Esophagus squamous epithelium (tissue), 4 donors: ENCODE results near the gene KCNK5.

Source experiments
- POLR2A ChIP-seq, 4 donors: fragments of 450-650 bp; IDR thresholded peaks; one replicate each; pipeline ENCODE4 v1.6.1; 2017; ENCODE audit warnings: antibody characterized with exemption in 4 of 4, mild to moderate bottlenecking in 4 of 4, moderate library complexity in 3 of 4
- TF ChIP-seq, protein P1 (sequence below), 6 experiments: fragments of 450-650 bp in 4 of 6; fragments of 200-600 bp in 2 of 6; sonication (generic) in 2 of 6; IDR thresholded peaks; one replicate each; pipeline ENCODE4 v1.5.1; 2016 to 2019; ENCODE audit warnings: antibody characterized with exemption in 6 of 6, mild to moderate bottlenecking in 4 of 6, moderate library complexity in 4 of 6

DNA sequence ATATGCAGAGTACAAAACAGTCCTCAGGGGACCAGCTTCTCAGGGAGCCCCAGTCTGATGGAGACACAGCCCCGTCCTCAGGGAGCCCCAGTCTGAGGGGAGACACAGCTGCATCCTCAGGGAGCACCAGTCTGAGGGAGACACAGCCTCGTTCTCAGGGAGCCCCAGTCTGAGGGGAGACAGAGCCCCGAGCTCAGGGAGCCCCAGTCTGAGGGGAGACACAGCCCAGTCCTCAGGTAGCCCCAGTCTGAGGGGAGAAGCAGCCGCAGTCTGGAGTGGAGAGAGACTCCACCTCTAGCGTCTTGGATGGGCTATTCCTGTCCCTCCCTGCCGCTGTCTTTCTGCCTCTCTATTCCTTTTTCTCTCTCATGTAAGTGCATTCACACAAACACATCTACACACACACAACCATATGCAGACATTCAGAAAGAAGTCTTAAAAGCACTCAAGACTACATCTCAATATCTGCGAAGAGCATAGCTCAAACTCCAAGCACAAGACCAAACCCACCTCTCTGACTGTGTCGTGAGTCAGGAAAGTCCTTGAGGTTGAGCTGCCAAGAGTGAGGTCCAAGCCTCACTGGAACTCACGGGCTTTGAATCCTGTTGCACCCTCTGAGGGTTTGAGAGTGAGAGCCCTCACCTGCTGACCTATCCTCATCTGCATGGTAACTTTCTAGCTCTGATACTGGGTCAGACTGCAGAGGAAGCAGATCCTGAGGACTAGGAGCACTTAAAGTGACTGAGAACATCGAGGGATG is 61.2 kb downstream of the KCNK5 start:
- no peak for TF ChIP-seq POLR2A (IDR thresholded peaks at IDR 0.05)
- TF ChIP-seq, protein P1, sequence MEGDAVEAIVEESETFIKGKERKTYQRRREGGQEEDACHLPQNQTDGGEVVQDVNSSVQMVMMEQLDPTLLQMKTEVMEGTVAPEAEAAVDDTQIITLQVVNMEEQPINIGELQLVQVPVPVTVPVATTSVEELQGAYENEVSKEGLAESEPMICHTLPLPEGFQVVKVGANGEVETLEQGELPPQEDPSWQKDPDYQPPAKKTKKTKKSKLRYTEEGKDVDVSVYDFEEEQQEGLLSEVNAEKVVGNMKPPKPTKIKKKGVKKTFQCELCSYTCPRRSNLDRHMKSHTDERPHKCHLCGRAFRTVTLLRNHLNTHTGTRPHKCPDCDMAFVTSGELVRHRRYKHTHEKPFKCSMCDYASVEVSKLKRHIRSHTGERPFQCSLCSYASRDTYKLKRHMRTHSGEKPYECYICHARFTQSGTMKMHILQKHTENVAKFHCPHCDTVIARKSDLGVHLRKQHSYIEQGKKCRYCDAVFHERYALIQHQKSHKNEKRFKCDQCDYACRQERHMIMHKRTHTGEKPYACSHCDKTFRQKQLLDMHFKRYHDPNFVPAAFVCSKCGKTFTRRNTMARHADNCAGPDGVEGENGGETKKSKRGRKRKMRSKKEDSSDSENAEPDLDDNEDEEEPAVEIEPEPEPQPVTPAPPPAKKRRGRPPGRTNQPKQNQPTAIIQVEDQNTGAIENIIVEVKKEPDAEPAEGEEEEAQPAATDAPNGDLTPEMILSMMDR (IDR thresholded peaks at IDR 0.05): no peak
